HL-60 (cell line): Measurements from ENCODE around the gene RHOV.

Experiments used
- SPI1 ChIP-seq: IDR thresholded peaks from 2 replicates; pipeline ENCODE4 v1.6.1; 2012; ENCODE audit warnings: low read depth, mild to moderate bottlenecking, borderline replicate concordance
- TF ChIP-seq, protein P1 (sequence below): IDR thresholded peaks from one replicate; pipeline ENCODE4 v1.5.1; 2011; ENCODE audit warnings: low read length, control low read depth, inconsistent platforms; ENCODE audit not compliant: insufficient read depth
- TF ChIP-seq, protein P2 (sequence below): IDR thresholded peaks from 2 replicates; pipeline ENCODE4 v1.6.1; 2012; ENCODE audit warnings: low read depth; ENCODE audit not compliant: insufficient replicate concordance

DNA sequence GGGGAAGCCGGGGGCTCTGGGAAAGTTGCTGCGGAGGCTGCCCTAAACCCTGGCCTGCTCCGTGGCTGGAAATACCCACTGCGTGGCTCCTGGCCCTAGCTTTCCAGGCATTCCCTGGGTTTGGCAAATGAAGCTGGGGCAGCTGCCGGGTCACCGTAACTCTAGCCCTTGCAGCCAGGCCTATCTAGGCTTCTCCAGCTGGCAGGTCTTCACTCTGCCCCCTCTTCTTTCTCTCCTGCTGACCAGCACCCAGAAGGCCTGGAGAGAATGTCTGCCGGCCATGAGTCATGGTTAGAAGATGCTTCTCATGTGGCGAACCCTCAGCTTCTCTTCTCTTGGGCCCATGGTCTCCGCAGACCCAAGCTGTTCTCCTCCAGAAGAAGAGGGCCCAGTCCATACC, 49.5 kb upstream of the RHOV start:
- TF ChIP-seq, protein P1, sequence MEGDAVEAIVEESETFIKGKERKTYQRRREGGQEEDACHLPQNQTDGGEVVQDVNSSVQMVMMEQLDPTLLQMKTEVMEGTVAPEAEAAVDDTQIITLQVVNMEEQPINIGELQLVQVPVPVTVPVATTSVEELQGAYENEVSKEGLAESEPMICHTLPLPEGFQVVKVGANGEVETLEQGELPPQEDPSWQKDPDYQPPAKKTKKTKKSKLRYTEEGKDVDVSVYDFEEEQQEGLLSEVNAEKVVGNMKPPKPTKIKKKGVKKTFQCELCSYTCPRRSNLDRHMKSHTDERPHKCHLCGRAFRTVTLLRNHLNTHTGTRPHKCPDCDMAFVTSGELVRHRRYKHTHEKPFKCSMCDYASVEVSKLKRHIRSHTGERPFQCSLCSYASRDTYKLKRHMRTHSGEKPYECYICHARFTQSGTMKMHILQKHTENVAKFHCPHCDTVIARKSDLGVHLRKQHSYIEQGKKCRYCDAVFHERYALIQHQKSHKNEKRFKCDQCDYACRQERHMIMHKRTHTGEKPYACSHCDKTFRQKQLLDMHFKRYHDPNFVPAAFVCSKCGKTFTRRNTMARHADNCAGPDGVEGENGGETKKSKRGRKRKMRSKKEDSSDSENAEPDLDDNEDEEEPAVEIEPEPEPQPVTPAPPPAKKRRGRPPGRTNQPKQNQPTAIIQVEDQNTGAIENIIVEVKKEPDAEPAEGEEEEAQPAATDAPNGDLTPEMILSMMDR, result no peak
- TF ChIP-seq, protein P2, sequence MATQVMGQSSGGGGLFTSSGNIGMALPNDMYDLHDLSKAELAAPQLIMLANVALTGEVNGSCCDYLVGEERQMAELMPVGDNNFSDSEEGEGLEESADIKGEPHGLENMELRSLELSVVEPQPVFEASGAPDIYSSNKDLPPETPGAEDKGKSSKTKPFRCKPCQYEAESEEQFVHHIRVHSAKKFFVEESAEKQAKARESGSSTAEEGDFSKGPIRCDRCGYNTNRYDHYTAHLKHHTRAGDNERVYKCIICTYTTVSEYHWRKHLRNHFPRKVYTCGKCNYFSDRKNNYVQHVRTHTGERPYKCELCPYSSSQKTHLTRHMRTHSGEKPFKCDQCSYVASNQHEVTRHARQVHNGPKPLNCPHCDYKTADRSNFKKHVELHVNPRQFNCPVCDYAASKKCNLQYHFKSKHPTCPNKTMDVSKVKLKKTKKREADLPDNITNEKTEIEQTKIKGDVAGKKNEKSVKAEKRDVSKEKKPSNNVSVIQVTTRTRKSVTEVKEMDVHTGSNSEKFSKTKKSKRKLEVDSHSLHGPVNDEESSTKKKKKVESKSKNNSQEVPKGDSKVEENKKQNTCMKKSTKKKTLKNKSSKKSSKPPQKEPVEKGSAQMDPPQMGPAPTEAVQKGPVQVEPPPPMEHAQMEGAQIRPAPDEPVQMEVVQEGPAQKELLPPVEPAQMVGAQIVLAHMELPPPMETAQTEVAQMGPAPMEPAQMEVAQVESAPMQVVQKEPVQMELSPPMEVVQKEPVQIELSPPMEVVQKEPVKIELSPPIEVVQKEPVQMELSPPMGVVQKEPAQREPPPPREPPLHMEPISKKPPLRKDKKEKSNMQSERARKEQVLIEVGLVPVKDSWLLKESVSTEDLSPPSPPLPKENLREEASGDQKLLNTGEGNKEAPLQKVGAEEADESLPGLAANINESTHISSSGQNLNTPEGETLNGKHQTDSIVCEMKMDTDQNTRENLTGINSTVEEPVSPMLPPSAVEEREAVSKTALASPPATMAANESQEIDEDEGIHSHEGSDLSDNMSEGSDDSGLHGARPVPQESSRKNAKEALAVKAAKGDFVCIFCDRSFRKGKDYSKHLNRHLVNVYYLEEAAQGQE, result no peak
- TF ChIP-seq SPI1, result no peak
